CD14-positive monocyte (primary cell): ENCODE data around the gene TMPRSS3. TPM values are rescaled to one million over a fixed set of nuclear protein-coding genes. Genes with fewer than 3 reads are reported as not detected.

ENCODE experiments used
- DNase-seq, 3 donors: peaks; one replicate each; pipeline ENCODE4 v3.0.0-alpha.2; 2011 to 2022
- H2AFZ ChIP-seq: 2 replicates; pipeline ENCODE4 v1.6.0; 2012; ENCODE audit warnings: mild to moderate bottlenecking, low read depth, low read length, inconsistent platforms; ENCODE audit not compliant: insufficient read depth, poor library complexity, severe bottlenecking
- H3K27ac ChIP-seq, 2 donors: 1 replicate in 1 of 2; 2 replicates in 1 of 2; pipeline ENCODE4 v1.5.1; 2012 to 2013; ENCODE audit warnings: low read length in 2 of 2, control low read depth in 1 of 2, inconsistent platforms in 1 of 2, low read depth in 1 of 2, mild to moderate bottlenecking in 1 of 2
- H3K27me3 ChIP-seq, 2 donors: one replicate each; pipeline versions ENCODE4 v1.6.0 to v1.6.1; 2011 to 2013; ENCODE audit warnings: low read length in 2 of 2; ENCODE audit not compliant: control insufficient read depth in 2 of 2, insufficient read depth in 2 of 2
- H3K36me3 ChIP-seq, 2 donors: replicated peaks in 1 of 2; 1 replicate in 1 of 2; 2 replicates in 1 of 2; pipeline versions ENCODE4 v1.5.1 to v1.6.1; 2012 to 2013; ENCODE audit warnings: low read length in 2 of 2, control low read depth in 1 of 2, inconsistent platforms in 1 of 2, mild to moderate bottlenecking in 1 of 2; ENCODE audit not compliant: insufficient read depth in 2 of 2, control insufficient read depth in 1 of 2
- H3K4me1 ChIP-seq, 2 donors: 1 replicate in 1 of 2; 2 replicates in 1 of 2; pipeline versions ENCODE4 v1.5.1 to v1.6.1; 2012 to 2013; ENCODE audit warnings: low read length in 2 of 2, control low read depth in 1 of 2, inconsistent platforms in 1 of 2, mild to moderate bottlenecking in 1 of 2, moderate library complexity in 1 of 2; ENCODE audit not compliant: insufficient read depth in 2 of 2, control insufficient read depth in 1 of 2
- H3K4me2 ChIP-seq: replicated peaks from 2 replicates; pipeline ENCODE3; 2012; ENCODE audit warnings: low read length, moderate library complexity, mild to moderate bottlenecking; ENCODE audit not compliant: poor library complexity, severe bottlenecking; ENCODE audit errors: extremely low read depth
- H3K4me3 ChIP-seq, 3 experiments: fragments of 200-600 bp in 1 of 3; sonication (generic) in 1 of 3; replicated peaks in 1 of 3; 1 replicate in 2 of 3; 2 replicates in 1 of 3; pipeline ENCODE4 v1.5.1; 2011 to 2013; ENCODE audit warnings: low read length in 3 of 3, mild to moderate bottlenecking in 3 of 3, control low read depth in 2 of 3, low read depth in 2 of 3, inconsistent platforms in 1 of 3, moderate library complexity in 1 of 3
- H3K79me2 ChIP-seq: 2 replicates; pipeline ENCODE4 v1.6.0; 2012; ENCODE audit warnings: mild to moderate bottlenecking, control low read depth, inconsistent platforms, low read length, moderate library complexity; ENCODE audit not compliant: insufficient read depth
- H3K9ac ChIP-seq: 2 replicates; pipeline ENCODE4 v1.6.0; 2017; ENCODE audit warnings: low read length, mild to moderate bottlenecking; ENCODE audit not compliant: insufficient read depth, poor library complexity, severe bottlenecking
- H3K9me3 ChIP-seq, 2 donors: replicated peaks in 1 of 2; 1 replicate in 1 of 2; 2 replicates in 1 of 2; pipeline versions ENCODE4 v1.5.1 to v1.6.1; 2012 to 2013; ENCODE audit warnings: low read length in 2 of 2, control low read depth in 1 of 2; ENCODE audit not compliant: control insufficient read depth in 1 of 2, insufficient read depth in 1 of 2
- H4K20me1 ChIP-seq: 2 replicates; pipeline ENCODE4 v1.6.0; 2012; ENCODE audit warnings: mild to moderate bottlenecking, low read length, control low read depth, moderate library complexity; ENCODE audit not compliant: insufficient read depth
- H3K27ac Mint-ChIP-seq, 7 donors: one replicate each; pipeline ENCODE4 v1.8.0; 2020; ENCODE audit warnings: mild to moderate bottlenecking in 7 of 7, mixed read lengths in 7 of 7, moderate library complexity in 6 of 7, inconsistent platforms in 2 of 7
- H3K27me3 Mint-ChIP-seq, 3 donors: one replicate each; pipeline ENCODE4 v1.8.0; 2021 to 2022; ENCODE audit warnings: low read depth in 3 of 3, mild to moderate bottlenecking in 3 of 3, mixed read lengths in 3 of 3, moderate library complexity in 3 of 3, inconsistent platforms in 1 of 3
- H3K36me3 Mint-ChIP-seq, 2 donors: one replicate each; pipeline ENCODE4 v1.8.0; 2020; ENCODE audit warnings: mixed read lengths in 2 of 2, inconsistent platforms in 1 of 2, mild to moderate bottlenecking in 1 of 2
- H3K4me1 Mint-ChIP-seq: one replicate; pipeline ENCODE4 v1.8.0; 2020; ENCODE audit warnings: mild to moderate bottlenecking, mixed read lengths
- H3K4me3 Mint-ChIP-seq, 2 donors: one replicate each; pipeline ENCODE4 v1.8.0; 2020; ENCODE audit warnings: mild to moderate bottlenecking in 2 of 2, mixed read lengths in 2 of 2, moderate library complexity in 1 of 2
- H3K9me3 Mint-ChIP-seq, 7 donors: one replicate each; pipeline ENCODE4 v1.8.0; 2020 to 2022; ENCODE audit warnings: mixed read lengths in 7 of 7, mild to moderate bottlenecking in 6 of 7, moderate library complexity in 6 of 7, inconsistent platforms in 2 of 7
- CTCF ChIP-seq: fragments of 200-600 bp; IDR thresholded peaks from one replicate; pipeline ENCODE4 v1.8.0; 2022; ENCODE audit warnings: antibody characterized with exemption, mild to moderate bottlenecking
- WGBS: methylation state at CpG from one replicate; pipeline ENCODE4 v1.1.5; 2013; ENCODE audit warnings: missing lambda C conversion rate; ENCODE audit not compliant: insufficient coverage; 5-methylcytosine and 5-hydroxymethylcytosine counted together
- intact Hi-C, 2 donors: fragments of 100-400 bp; cut with micrococcal nuclease; formaldehyde crosslinking; loops; one replicate each; pipeline versions ENCODE4 v1.15.0 to v1.15.1; 2023
- polyA plus RNA-seq, 3 donors: library from polyadenylated mRNA; depleted of rRNA in 1 of 3; unstranded in 2 of 3; stranded (reverse) in 1 of 3; fragments of 300-500 nt in 2 of 3; fragments of >200 nt in 1 of 3; fragmentation: Illumina TruSeq in 2 of 3; gene quantifications; 1 replicate in 2 of 3; 2 replicates in 1 of 3; pipeline ENCODE4 v1.2.3, GENCODE V29; 2012 to 2021

The TMPRSS3 gene
- polyA plus RNA-seq, 3 donors, result 0.30 TPM; not detected in 2

- H3K9ac ChIP-seq, result no peak overlapping the region
- H2AFZ ChIP-seq, result no peak overlapping the region
- no peak overlapping the region for H3K4me2 ChIP-seq
- peak overlapping the region in 1 of 7 donors; percentile 70 for H3K27ac Mint-ChIP-seq
- no peaks in the 10 kb centered on the region for H3K36me3 Mint-ChIP-seq
- DNase-seq, result no peak
- TF ChIP-seq CTCF, result no peak
- H3K27ac ChIP-seq, result no peak overlapping the region
- H3K27me3 Mint-ChIP-seq, result peaks cover 3 to 7% (median 7%) of the 10 kb centered on the region in 3 donors
- no peak overlapping the region for H3K4me3 Mint-ChIP-seq
- H4K20me1 ChIP-seq, result no peaks in the 10 kb centered on the region
- H3K36me3 ChIP-seq, result no peaks in the 10 kb centered on the region
- H3K9me3 Mint-ChIP-seq, result no peaks in the 10 kb centered on the region
- peaks cover 6% of the 10 kb centered on the region for H3K4me1 Mint-ChIP-seq
- no peaks in the 10 kb centered on the region for H3K9me3 ChIP-seq
- intact Hi-C loops, result no loop called here
- 44% methylated on average over 20 of the region's 23 CpGs for WGBS
- no peak overlapping the region for H3K4me3 ChIP-seq
- H3K79me2 ChIP-seq, result no peaks in the 10 kb centered on the region
- H3K4me1 ChIP-seq, result no peaks in the 10 kb centered on the region
- H3K27me3 ChIP-seq, result no peaks in the 10 kb centered on the region
These were observed 20.9 kb downstream of the TMPRSS3 start for GRCh38 chr21:42374864-42375499.

GRCh38 chr21:42374457-42374856 is 21.4 kb downstream of the TMPRSS3 start:
- Histone ChIP-seq H3K36me3 (no peaks in the 10 kb centered on the region), H3K4me2 (no peak overlapping the region), H3K9ac (no peak overlapping the region), H3K27me3 (no peaks in the 10 kb centered on the region), H3K4me3 (no peak overlapping the region), H2AFZ (no peak overlapping the region), H4K20me1 (no peaks in the 10 kb centered on the region), H3K4me1 (no peaks in the 10 kb centered on the region), H3K79me2 (no peaks in the 10 kb centered on the region), H3K9me3 (no peaks in the 10 kb centered on the region), H3K27ac (no peak overlapping the region)
- no peak for DNase-seq
- no peak for TF ChIP-seq CTCF
- WGBS, result 100% methylated on average over 3 of the region's 7 CpGs
- peaks cover 3 to 7% (median 7%) of the 10 kb centered on the region in 3 donors for H3K27me3 Mint-ChIP-seq
- no peak overlapping the region for H3K27ac Mint-ChIP-seq
- H3K4me3 Mint-ChIP-seq, result no peak overlapping the region
- peaks cover 2% of the 10 kb centered on the region for H3K4me1 Mint-ChIP-seq
- H3K9me3 Mint-ChIP-seq, result no peaks in the 10 kb centered on the region
- intact Hi-C loops, result no loop called here
- no peaks in the 10 kb centered on the region for H3K36me3 Mint-ChIP-seq
